ENCODE data around the gene PLA2R1. TPM values are rescaled to one million over a fixed set of nuclear protein-coding genes. Genes with fewer than 3 reads are reported as not detected.

The PLA2R1 gene
- total and polyA plus RNA-seq, 10 of the 15 experiments (the other 5 are each of a cell fraction or from before 2014, with no cell fraction given) = 0.01 to 0.05 (median 0.02) TPM; not detected in 6

- H3K4me2 ChIP-seq (ENCODE audit: control insufficient read depth, insufficient read depth) = no peak overlapping the region
- BruUV-seq (replicated peaks) = no TSS peak
- POLR2A ChIA-PET = interaction anchor here (0.6 kb wide), 1 partner anchor 151 kb away, joined by 3 read pairs; no protein-coding TSS in a partner anchor
- H3K27ac ChIP-seq (ENCODE audit: control insufficient read depth, insufficient read depth) = no peak overlapping the region
- TF ChIP-seq IRF4 (IDR thresholded peaks at IDR 0.05; ENCODE audit: low read depth, low read length) (no peak), SMC3 (IDR thresholded peaks at IDR 0.05; ENCODE audit: borderline replicate concordance, low read length) (no peak), NKRF (conservative IDR thresholded peaks at IDR 0.05) (no peak), E2F8 (IDR thresholded peaks at IDR 0.05; ENCODE audit: low read depth, partially characterized antibody) (no peak), IKZF2 (IDR thresholded peaks at IDR 0.05) (no peak), PAX8 (IDR thresholded peaks at IDR 0.05) (no peak), KLF5 (IDR thresholded peaks at IDR 0.05; ENCODE audit: partially characterized antibody) (no peak), REST (IDR thresholded peaks at IDR 0.05; ENCODE audit: low read depth, low read length) (no peak), FOS (IDR thresholded peaks at IDR 0.05; ENCODE audit: borderline replicate concordance, extremely low read depth, insufficient read length) (no peak)
- H3K4me1 ChIP-seq (ENCODE audit: control insufficient read depth, insufficient read depth, low read length) = no peaks in the 10 kb centered on the region
- H3K4me3 ChIP-seq = no peak overlapping the region
- no peak overlapping the region for H3K9ac ChIP-seq (ENCODE audit: control insufficient read depth, insufficient read depth, low read length)
- RAD21 ChIA-PET (ENCODE audit: unreplicated experiment) = no interaction called here
- H3K27me3 ChIP-seq (replicated peaks in 1 of 2; ENCODE audit: control insufficient read depth in 2 of 2, insufficient read depth in 2 of 2, low read length in 1 of 2) = peaks cover 0 to 5% of the 10 kb centered on the region in 2 experiments; a peak in 1 of 4 replicates
- DNase-seq (ENCODE audit: low read depth, low spot score) (no peak), ATAC-seq (no peak), FAIRE-seq (no peak)
- no peaks in the 10 kb centered on the region for H3K79me2 ChIP-seq (ENCODE audit: control insufficient read depth, insufficient read depth, low read length)
- intact Hi-C loops (cut with micrococcal nuclease; ENCODE audit: unreplicated experiment) (no loop called here), in situ Hi-C loops (cut with MboI) (loop anchor here (10.0 kb wide), 1 partner anchor 1079 kb away; no protein-coding TSS in a partner anchor)
- no peaks in the 10 kb centered on the region for H3K9me3 ChIP-seq (replicated peaks; ENCODE audit: control insufficient read depth, insufficient read depth, low read length)
- SMC1A ChIA-PET (ENCODE audit: uncharacterized antibody, unreplicated experiment) = interaction anchor here (0.6 to 1.7 kb wide), 6 partner anchors 10 to 39 kb away, joined by 3 to 5 read pairs (median 4); no protein-coding TSS in a partner anchor
- no peaks in the 10 kb centered on the region for H3K36me3 ChIP-seq (ENCODE audit: control insufficient read depth in 2 of 2, insufficient read depth in 2 of 2, low read length in 1 of 2)
- H4K20me1 ChIP-seq (ENCODE audit: control insufficient read depth, insufficient read depth) = no peaks in the 10 kb centered on the region
- CTCF ChIA-PET = interaction anchor here (1.2 to 1.6 kb wide), 2 partner anchors 14 to 16 kb away, joined by 5 to 6 read pairs; no protein-coding TSS in a partner anchor
- H2AFZ ChIP-seq (ENCODE audit: control insufficient read depth, low read depth, low read length) = no peak overlapping the region
These were observed 78.4 kb downstream of the PLA2R1 start for GRCh38 chr2:159984034-159984433.
